Neuron (in vitro differentiated cells): ENCODE data around the gene APBA2.

ENCODE experiments used
- H2AFZ ChIP-seq: one replicate; pipeline ENCODE4 v1.6.1; 2013; ENCODE audit warnings: low read depth, mild to moderate bottlenecking, inconsistent platforms, low read length, moderate library complexity
- H3K27me3 ChIP-seq: one replicate; pipeline ENCODE4 v1.6.1; 2013; ENCODE audit warnings: low read length; ENCODE audit not compliant: insufficient read depth
- H3K36me3 ChIP-seq: one replicate; pipeline ENCODE4 v1.6.1; 2013; ENCODE audit warnings: low read length; ENCODE audit not compliant: insufficient read depth
- H3K4me1 ChIP-seq: one replicate; pipeline ENCODE4 v1.6.1; 2013; ENCODE audit warnings: low read length; ENCODE audit not compliant: insufficient read depth
- H3K4me3 ChIP-seq: 2 replicates; pipeline ENCODE4 v1.5.1; 2013; ENCODE audit warnings: mild to moderate bottlenecking, low read length, moderate library complexity
- H3K9me3 ChIP-seq: one replicate; pipeline ENCODE4 v1.6.1; 2013; ENCODE audit warnings: low read length

The APBA2 gene

GRCh38 chr15:28930476-28931291, 44.9 kb downstream of the APBA2 start:
- no peak overlapping the region for H2AFZ ChIP-seq
- no peak overlapping the region for H3K4me3 ChIP-seq
- H3K4me1 ChIP-seq = no peaks in the 10 kb centered on the region
- H3K27me3 ChIP-seq = no peaks in the 10 kb centered on the region
- H3K36me3 ChIP-seq = peaks cover 10% of the 10 kb centered on the region
- H3K9me3 ChIP-seq = peaks cover 21% of the 10 kb centered on the region

- H2AFZ ChIP-seq = no peak overlapping the region
- H3K4me3 ChIP-seq = no peak overlapping the region
- peaks cover 10% of the 10 kb centered on the region for H3K36me3 ChIP-seq
- peaks cover 21% of the 10 kb centered on the region for H3K9me3 ChIP-seq
- no peaks in the 10 kb centered on the region for H3K27me3 ChIP-seq
- no peaks in the 10 kb centered on the region for H3K4me1 ChIP-seq
These were observed 46.1 kb downstream of the APBA2 start for GRCh38 chr15:28931828-28932227.

GRCh38 chr15:28932361-28932760, 46.6 kb downstream of the APBA2 start:
- Histone ChIP-seq H3K27me3 (no peaks in the 10 kb centered on the region), H2AFZ (no peak overlapping the region), H3K9me3 (peaks cover 21% of the 10 kb centered on the region), H3K4me3 (no peak overlapping the region), H3K4me1 (no peaks in the 10 kb centered on the region), H3K36me3 (peaks cover 10% of the 10 kb centered on the region)

GRCh38 chr15:28933710-28934445, 48.1 kb downstream of the APBA2 start:
- Histone ChIP-seq H3K27me3 (no peaks in the 10 kb centered on the region), H2AFZ (no peak overlapping the region), H3K36me3 (peaks cover 4% of the 10 kb centered on the region), H3K4me3 (no peak overlapping the region), H3K4me1 (no peaks in the 10 kb centered on the region), H3K9me3 (peaks cover 19% of the 10 kb centered on the region)

- H3K4me3 ChIP-seq = no peak overlapping the region
- H3K9me3 ChIP-seq = peaks cover 20% of the 10 kb centered on the region
- H3K36me3 ChIP-seq = no peaks in the 10 kb centered on the region
- H3K27me3 ChIP-seq = no peaks in the 10 kb centered on the region
- H3K4me1 ChIP-seq = no peaks in the 10 kb centered on the region
- no peak overlapping the region for H2AFZ ChIP-seq
These were observed 48.9 kb downstream of the APBA2 start for GRCh38 chr15:28934645-28935044.

- H3K27me3 ChIP-seq = no peaks in the 10 kb centered on the region
- H3K4me3 ChIP-seq = no peak overlapping the region
- H3K9me3 ChIP-seq = peaks cover 19% of the 10 kb centered on the region
- H2AFZ ChIP-seq = no peak overlapping the region
- H3K36me3 ChIP-seq = no peaks in the 10 kb centered on the region
- no peaks in the 10 kb centered on the region for H3K4me1 ChIP-seq
These were observed 49.5 kb downstream of the APBA2 start for GRCh38 chr15:28935316-28935715.

- Histone ChIP-seq H3K4me1 (no peaks in the 10 kb centered on the region), H3K36me3 (no peaks in the 10 kb centered on the region), H2AFZ (no peak overlapping the region), H3K9me3 (peaks cover 21% of the 10 kb centered on the region), H3K27me3 (no peaks in the 10 kb centered on the region), H3K4me3 (no peak overlapping the region)
These were observed 50.3 kb downstream of the APBA2 start for GRCh38 chr15:28936081-28936480.

- Histone ChIP-seq H3K27me3 (no peaks in the 10 kb centered on the region), H3K9me3 (peaks cover 18% of the 10 kb centered on the region), H3K4me1 (no peaks in the 10 kb centered on the region), H3K36me3 (peaks cover 2% of the 10 kb centered on the region), H2AFZ (no peak overlapping the region), H3K4me3 (no peak overlapping the region)
These were observed 50.7 kb downstream of the APBA2 start for GRCh38 chr15:28936481-28936881.

- Histone ChIP-seq H3K4me3 (no peak overlapping the region), H3K27me3 (no peaks in the 10 kb centered on the region), H3K36me3 (peaks cover 6% of the 10 kb centered on the region), H2AFZ (no peak overlapping the region), H3K9me3 (peaks cover 16% of the 10 kb centered on the region), H3K4me1 (no peaks in the 10 kb centered on the region)
These were observed 51.5 kb downstream of the APBA2 start for GRCh38 chr15:28937271-28937670.

GRCh38 chr15:28942046-28942445, 56.3 kb downstream of the APBA2 start:
- peaks cover 15% of the 10 kb centered on the region for H3K36me3 ChIP-seq
- H3K4me3 ChIP-seq = no peak overlapping the region
- no peaks in the 10 kb centered on the region for H3K27me3 ChIP-seq
- no peaks in the 10 kb centered on the region for H3K4me1 ChIP-seq
- H2AFZ ChIP-seq = no peak overlapping the region
- H3K9me3 ChIP-seq = peaks cover 35% of the 10 kb centered on the region

GRCh38 chr15:28942571-28942970, 56.8 kb downstream of the APBA2 start:
- Histone ChIP-seq H3K4me1 (no peaks in the 10 kb centered on the region), H3K9me3 (peaks cover 35% of the 10 kb centered on the region), H2AFZ (no peak overlapping the region), H3K4me3 (no peak overlapping the region), H3K36me3 (peaks cover 15% of the 10 kb centered on the region), H3K27me3 (no peaks in the 10 kb centered on the region)

- no peak overlapping the region for H2AFZ ChIP-seq
- H3K36me3 ChIP-seq = peaks cover 15% of the 10 kb centered on the region
- no peaks in the 10 kb centered on the region for H3K27me3 ChIP-seq
- H3K9me3 ChIP-seq = peaks cover 35% of the 10 kb centered on the region
- H3K4me1 ChIP-seq = no peaks in the 10 kb centered on the region
- no peak overlapping the region for H3K4me3 ChIP-seq
These were observed 57.4 kb downstream of the APBA2 start for GRCh38 chr15:28943146-28943545.

- peaks cover 15% of the 10 kb centered on the region for H3K36me3 ChIP-seq
- no peaks in the 10 kb centered on the region for H3K27me3 ChIP-seq
- H3K9me3 ChIP-seq = peaks cover 35% of the 10 kb centered on the region
- no peak overlapping the region for H3K4me3 ChIP-seq
- H3K4me1 ChIP-seq = no peaks in the 10 kb centered on the region
- H2AFZ ChIP-seq = no peak overlapping the region
These were observed 57.9 kb downstream of the APBA2 start for GRCh38 chr15:28943611-28944230.
